Mucosa of gallbladder (tissue), 1 donor: ENCODE measurements around the gene HSD3B1. TPM values are rescaled to one million over a fixed set of nuclear protein-coding genes. Genes with fewer than 3 reads are reported as not detected.

Source experiments
- DNase-seq: peaks from one replicate; pipeline ENCODE4 v3.0.0-alpha.2; 2020; ENCODE audit warnings: low spot score
- total RNA-seq: library from RNA; stranded (reverse); gene quantifications from one replicate; pipeline ENCODE4 v1.2.1, GENCODE V29; 2021
- donor health status: DM: no; HTN: no; CAD: no.

Gene HSD3B1
- total RNA-seq: not detected

DNA sequence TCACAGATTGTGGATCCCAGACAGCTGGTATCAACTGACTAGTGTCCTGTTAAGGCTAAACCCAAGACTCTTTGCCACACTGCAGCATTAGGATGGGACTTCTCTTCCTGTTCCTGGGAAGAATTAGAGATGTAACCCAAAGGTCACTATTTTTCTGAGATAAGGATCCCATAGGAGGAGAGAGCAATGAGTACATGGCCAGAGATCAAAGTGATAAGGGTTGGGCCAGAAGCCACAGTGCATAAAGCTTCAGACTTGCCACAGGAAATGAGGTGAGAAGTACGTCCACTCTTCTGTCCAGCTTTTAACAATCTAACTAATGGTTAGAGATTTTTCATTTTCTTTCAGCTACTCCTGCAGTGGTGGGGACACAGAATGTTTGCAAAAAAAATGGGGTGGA lies at the start of gene HSD3B1:
Gene HSD3B1, plus strand, starts transcription at position 270 of the 400 bp plus-strand sequence. CDS start 267 bp downstream, outside the sequence.
- no peak for DNase-seq

DNA sequence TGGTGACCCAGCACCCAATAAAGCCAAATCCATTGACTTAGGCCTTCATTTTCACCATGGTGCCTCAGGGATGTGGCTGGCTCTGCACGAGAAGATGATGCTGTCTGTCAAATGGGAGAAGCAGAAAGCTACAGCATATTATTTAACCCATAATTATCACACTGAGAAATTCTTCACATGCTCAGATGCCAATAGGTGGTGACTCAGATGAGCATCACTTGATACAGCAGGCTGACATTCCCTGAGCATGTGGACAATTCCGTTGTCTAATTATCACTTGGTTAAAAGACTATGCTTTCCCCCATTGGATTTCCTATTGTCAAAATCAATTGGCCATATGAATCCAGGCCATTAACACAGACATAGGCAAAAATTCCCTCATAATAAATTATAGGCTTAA lies 44.0 kb upstream of the HSD3B1 start:
- no peak for DNase-seq

DNA sequence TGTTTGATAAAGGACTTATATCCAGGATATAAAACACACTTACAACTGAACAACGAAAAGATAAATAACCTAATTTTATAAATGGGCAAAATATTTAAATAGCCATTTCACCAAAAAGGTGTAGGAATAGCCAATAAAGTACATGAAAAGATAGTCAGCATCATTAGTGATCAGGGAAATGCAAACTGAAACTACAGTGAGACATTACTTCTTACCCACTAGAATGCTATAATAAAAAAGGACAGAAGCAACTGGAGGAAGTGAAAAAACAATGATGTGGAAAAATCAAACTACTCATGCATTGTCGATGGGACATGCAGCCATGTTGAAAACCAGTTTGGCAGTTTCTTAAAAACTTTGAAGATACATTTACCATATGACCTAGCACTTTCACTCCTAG lies 43.4 kb upstream of the HSD3B1 start:
- no peak for DNase-seq

DNA sequence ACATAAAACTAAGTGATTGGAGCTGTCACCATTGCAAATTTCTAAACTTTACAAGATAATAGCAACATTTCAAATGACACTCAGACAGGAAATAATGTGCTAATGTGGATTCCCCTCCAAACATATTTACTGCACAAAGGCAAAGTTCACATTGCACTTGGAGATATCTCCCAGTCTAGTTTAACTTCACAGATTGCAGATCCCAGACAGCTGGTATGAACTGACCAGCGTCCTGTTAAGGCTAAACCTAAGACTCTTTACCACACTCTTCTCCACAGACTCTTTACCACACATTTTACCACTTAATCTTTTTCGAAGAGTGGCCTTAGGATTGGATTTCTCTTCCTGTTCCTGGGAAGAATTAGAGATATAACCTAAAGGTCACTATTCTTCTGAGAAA lies 40.6 kb upstream of the HSD3B1 start:
- no peak for DNase-seq

DNA sequence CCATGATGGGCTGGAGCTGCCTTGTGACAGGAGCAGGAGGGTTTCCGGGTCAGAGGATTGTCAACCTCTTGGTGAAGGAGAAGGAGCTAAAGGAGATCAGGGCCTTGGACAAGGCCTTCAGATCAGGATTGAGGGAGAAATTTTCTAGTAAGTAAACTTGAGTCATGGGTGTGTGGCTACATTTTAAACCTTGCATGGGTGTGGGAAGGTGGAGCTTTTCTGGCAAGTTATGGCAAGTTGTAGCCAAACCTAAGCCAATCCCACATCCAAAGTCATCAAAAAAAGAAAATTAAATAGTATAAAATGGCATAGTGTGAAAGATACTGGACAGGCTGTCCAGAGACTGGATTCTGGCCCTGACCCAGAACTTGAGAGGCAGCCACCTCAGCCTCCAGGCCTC lies 39.8 kb upstream of the HSD3B1 start:
- DNase-seq: no peak

DNA sequence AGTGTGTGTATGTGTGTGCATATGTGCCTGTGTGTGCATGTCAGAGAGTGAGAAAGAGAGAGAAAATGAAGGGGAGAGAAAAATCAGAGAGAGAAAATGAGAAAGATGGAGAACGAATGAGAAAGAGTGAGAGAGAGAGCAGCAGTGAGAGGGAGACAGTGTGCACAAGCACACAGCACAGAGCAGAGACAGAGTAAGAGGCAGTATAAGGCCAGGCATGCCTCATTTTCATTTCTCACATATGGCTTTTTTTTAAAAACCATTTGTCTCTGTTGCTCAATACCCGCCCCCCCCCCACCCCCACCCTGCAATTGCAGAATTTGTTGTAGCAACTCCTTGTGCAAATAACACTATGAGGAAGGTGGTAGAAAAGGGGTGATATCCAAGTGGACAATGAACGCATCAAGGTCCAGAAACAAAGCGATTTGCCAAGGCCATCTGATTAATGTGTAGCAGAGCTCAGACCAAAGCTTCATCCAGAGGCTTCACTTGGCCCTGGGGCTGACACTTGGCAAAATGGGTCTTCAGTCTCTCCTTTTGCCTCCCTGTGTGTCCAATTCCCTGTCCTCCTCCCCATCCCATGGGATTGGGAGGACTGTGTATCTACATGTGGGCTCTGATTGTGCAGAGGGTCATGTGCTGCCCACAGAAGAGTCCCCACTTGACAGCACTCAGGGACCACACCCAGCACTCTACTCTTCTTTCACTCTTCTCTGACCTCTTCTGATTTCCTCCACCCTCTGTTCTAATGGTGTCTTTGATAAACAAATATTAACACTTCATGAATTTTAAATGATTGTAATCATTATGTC lies 38.9 kb upstream of the HSD3B1 start:
- no peak for DNase-seq

DNA sequence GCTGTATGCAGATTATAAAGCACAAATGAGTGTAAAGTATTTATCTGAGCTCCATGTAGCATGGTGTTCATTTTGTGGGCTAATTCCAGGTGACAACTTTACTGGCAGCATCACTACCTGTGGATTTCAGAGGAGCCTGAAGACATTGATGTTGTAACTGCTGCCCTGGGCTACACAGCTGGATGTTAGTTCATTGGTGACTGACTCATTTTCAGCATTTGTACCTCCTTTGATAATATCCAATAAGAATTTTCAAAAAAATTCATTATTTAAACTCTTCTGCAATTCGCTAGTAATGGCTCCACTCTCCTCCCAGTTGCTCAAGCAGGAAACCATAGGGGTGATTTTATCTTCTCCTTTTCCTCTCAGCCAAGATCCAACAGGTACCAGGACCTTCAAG lies 37.3 kb upstream of the HSD3B1 start:
- no peak for DNase-seq

DNA sequence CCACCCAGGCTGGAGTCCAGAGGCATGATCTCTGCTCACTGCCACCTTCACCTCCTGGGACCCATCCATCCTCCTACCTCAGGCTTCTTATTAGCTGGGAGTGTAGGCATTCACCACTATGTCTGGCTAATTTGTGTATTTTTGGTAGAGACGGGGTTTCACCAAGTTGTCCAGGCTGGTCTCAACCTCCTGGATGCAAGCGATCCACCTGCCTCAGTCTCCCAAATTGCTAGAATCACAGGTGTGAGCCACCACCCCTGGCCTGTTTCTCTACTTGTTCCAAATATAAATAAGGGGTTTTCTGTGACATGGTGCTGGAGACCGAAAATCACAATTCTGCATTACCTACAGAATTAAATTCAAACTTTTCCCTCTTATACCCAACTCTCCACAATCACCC lies 36.6 kb upstream of the HSD3B1 start:
- DNase-seq: no peak

DNA sequence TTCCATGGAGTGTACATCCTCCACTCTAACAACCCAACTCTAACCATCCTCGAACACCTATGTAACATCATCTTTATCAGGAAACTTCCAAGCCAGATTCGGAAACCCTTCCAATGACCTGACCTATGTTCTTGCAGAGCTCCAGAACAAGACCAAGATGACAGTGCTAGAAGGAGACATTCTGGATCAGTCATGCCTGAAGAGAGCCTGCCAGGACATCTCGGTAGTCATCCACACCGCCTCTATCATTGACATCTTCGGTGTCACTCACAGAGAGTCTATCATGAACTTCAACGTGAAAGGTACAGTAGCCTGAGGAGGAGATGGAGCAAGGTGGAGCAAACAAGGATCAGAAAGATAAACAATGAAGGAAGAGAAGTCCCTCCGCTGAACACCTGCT lies 36.1 kb upstream of the HSD3B1 start:
- DNase-seq: no peak

DNA sequence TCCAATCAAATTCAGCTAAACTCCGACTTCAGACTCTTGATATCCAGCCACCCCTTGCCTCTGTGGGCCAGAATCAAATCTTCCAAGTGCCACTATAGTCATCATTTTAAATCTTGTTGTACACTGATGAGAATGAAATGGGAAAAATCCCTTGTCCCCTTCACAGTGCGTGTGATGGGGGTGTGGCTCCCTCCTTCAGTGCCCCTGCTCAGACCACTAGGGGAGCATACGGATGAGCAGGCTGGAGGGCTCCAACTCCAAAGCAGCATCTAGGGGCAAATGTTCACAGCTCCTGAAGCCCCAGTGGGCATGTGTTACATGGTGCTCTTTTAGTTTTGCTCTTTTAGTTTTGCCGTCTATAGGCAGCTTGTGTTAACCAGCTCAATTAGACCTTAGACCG lies 35.4 kb upstream of the HSD3B1 start:
- no peak for DNase-seq

DNA sequence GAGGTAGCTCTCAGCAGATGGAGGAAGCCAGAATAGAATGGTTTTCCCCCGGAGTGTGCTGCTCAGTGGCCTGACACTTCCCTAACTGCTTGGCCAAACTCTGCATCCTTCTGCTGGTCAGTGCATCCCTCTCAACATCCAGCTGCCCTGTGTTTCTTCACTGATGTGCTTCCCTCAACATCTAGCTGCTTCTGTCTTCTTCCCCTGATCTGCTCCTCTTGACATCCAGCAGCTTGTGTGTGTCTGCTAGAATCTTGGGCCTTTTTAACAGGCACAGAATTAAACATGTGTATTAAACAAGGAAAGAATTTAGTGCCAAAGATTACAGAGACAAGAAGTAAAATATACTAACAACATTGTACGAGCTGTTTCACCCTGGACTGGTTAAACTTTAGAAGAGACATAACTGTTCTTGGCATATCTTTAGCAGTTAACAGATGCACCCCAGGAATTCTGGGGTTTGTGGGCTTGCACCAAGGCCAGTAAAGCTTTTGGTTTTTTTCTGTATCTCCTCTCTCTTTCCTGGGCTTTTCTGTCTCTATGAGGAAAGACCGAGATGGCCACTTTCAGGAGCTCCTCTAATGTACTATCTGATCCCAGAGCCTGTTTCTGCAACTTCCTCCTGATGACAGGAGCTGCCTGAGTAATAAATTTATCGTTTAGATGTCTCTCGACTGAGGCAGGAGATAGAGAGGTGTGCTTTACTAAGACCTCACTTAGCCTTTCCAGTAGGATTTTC lies 34.8 kb upstream of the HSD3B1 start:
- DNase-seq: no peak

DNA sequence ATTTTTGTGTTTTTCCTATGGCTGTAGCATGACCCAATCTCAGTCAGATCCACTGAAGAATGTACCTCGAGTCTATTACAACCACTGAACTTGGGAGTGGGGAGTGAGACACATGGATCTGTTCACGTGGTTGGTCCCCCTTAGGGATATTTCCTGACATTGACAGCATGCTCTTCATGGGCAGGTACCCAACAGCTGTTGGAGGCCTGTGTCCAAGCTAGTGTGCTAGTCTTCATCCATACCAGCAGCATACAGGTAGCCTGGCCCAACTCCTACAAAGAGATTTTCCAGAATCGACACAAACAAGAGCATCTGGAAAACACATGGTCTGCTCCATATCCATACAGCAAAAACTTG lies 34.2 kb upstream of the HSD3B1 start:
- DNase-seq: no peak

DNA sequence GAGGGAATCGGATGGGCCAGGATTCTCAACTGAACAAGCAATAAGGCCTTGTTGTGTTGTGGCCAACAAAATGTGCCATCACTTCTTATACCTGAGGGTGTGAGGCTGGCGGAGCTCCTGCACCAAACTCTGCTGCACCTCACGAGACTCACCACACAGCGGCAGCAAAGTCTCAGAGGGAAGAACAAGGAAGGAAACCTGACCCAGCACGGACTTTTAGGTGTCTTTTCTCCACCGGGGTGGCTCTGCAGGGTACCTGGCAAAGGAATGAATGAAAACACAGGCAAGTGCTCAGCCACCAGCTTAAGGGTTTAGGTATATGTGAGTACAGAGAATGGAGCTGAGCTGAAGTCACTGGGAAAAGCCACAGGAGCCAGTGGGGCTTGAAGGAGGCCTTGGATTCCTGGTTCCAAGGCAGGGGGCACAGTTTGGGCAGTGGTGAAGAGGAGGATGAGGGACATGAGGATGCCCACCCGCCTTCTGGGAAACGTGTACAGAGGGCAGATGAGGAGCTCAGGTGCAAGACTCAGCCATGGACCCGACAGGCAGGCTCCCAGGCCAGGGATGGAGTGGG lies 31.1 kb upstream of the HSD3B1 start:
- peak; percentile 23 for DNase-seq

DNA sequence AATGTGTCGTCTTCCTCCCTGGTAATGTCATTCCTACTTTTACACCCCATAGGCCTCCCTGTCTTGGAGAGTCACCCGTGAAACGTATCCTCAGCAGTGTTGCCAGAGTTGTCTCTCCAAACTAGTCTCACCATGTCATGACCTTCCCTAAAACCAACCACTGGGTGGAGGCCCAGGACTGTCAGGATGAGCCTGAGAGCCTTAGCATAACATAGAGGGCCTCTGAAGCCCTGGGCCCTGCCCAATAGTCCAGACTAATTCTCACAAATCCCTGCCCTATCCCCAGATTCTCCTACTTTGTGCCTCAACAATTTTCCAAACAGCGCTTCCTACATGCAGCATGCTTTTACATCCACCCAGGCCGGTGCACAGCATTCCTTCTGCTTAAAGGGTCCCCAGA lies 29.3 kb upstream of the HSD3B1 start:
- DNase-seq: no peak

DNA sequence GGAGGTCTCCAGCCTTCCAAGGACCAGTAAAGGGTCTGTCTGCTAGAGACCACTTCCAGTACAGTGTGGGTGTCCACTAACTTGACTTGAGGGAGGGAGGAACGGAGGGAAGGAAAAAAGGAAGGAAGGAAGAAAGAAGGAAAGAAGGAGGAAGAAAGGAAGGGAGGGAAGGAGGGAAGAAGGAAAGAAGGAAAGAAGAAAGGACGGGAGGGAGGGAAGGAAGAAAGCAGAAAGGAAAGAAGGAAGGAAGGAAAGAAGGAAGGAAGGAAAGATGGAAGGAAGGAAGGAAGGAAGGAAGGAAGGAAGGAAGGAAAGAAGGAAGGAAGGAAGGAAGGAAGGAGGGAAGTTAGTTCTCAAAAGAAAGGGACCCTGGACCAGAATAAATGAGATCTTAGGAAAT lies 26.8 kb upstream of the HSD3B1 start:
- no peak for DNase-seq

DNA sequence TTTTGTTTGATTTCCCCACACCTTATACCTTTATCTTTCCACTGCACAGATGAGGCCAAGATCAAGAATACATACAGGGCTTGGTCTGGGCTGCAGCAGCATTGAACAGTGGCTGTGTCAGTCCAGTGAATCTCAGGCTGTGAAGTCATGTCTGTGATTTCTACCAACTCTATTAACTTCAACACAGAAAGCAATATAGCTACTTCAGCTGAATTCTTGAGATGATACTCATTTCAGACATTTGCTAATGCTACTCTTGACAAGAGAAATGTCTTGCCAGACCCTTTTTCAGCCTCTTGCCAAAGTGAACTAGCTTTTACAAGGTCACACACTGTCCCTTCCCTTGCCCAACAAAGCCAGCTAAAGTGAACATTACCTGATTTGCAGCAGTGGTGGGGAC lies 25.1 kb upstream of the HSD3B1 start:
- DNase-seq: no peak

DNA sequence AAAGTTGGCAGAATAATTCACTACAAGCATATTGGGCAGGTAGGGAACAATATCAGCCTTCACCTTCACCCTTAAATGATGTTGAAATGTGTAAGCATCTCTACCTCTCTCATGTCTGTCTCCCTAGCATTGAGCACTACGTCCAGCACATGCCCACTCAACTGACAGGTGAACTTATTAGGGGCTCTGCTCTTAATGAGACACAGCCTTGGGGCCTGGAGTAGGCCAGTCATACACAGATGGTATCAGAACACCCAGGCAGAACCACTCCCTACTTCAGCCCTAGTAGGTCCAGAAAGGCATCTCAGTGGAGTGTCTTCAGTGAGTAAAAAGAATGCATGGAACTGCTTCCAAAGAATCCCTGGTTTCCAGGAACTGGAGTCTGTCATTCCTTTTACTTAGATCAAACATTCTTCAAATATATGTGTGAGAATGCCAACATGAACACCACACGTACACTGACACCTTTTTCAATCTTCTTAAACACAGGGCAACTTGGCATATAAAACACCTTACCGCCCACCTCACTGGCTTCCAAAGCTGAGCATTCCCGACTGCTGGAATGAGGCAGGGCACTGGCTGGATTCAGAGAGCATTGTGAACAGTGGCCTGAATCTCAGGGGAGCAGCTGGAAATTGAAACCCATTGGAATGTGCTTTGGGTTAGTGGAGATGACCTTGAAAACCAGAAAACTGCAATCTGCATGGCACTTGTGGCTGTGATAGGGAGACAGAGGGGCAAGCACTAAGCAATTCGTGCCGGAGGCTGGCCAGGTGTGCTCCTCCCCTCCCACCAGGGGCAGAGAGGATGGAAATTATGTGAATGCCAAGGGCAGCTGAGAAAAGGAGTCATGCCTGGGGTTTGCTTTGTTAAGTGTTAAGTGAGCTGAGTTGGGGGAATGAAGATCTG lies 24.2 kb upstream of the HSD3B1 start:
- no peak for DNase-seq

DNA sequence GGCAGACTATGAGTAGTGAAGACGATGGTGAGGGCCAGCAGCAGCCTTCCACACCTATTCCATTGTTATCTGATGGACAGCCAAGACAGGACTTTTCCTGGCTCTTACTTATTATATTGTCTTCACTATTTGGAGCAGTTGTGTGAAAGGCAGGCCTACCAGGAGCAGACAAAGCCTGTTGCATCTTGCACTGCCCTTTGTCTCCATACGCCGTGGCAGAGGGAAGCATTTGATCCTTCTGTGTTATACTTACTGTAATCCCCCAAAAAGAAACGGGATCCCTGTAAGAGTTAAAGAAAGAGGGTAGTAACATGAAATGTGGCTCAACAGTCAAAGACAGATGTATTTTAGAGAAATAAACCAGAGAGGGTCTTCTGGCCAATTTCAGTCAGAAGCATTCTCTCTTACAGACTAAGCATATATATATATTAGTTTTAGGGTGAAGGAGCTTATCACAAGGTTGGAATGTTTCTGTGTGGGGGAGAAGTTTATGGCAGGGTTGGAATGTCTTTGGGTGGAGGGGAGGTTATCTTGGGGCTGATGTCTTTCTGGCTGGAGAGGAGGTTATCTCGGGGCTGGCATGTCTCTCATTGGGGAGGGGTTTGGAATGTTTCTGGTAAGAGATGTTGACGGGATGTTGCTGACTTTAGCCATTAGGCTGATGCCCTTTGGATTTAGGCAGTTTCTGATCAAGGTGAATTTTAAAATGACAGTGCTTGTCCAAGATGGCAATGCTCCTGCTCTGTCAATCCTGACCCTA lies 23.4 kb upstream of the HSD3B1 start:
- DNase-seq: no peak

DNA sequence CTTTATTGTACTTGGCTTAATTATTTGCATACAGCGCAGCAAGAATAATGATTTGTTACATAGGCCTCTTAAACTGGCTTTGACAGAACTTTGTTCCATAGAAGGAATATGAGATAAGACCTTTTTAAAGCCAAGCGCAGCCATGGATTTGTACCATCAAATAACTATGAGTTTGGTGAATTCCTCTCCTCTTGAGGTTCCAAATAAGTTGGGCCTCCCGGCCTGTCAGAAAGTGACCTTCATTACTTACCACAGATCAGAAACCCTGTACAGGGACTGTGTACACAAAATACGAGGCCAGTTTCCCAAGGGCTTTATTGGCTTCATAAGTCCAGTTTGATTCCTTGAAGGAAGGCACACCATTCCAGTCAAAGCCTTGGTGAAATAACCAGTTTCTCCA lies 21.8 kb upstream of the HSD3B1 start:
- no peak for DNase-seq

DNA sequence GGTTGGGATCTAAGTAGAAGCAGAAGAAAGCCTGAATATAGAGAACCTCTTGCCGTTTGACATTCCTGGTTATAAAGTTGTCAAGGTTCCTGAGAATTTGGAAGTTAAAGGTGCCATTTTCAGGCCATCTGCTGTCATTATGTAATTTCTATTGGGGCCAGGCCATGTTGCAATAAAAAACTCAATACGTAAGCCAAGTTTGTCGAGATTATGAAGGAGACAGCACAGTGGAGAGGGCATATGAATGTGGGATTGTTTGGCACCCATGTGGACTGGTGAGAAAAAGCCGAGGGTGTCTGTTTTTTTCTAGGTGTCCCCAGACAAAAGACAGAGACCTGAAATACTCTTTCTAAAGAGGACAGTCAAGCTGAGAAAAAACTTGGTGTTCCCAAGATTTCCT lies 18.8 kb upstream of the HSD3B1 start:
- no peak for DNase-seq

DNA sequence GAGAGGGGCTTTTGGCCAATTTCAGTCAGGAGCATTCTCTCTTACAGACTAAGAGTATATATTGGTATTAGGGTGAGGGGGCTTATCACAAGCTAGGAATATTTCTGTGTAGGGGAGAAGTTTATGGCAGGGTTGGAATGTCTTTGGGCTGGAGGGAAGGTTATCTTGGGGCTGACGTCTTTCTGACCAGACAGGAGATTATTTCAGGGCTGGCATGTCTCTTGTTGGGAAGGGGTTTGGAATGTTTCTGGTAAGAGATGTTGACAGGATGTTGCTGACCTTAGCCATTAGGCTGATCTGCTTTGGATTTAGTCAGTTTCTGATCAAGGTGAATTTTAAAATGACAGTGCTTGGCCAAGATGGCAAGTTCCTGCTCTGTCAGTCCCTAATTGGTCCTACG lies 17.8 kb upstream of the HSD3B1 start:
- DNase-seq: no peak
